ENCODE results near the gene RNPEPL1. TPM values are rescaled to one million over a fixed set of nuclear protein-coding genes. Genes with fewer than 3 reads are reported as not detected.

The RNPEPL1 gene
- total RNA-seq, 3 donors from 2014 or later (not counting 1 experiment from before 2014, with no cell fraction given) = 145 to 167 (median 164) TPM

GRCh38 chr2:240576436-240577205 is 8.3 kb downstream of the RNPEPL1 start:
- 97% methylated on average over 32 of the region's 32 CpGs for WGBS (ENCODE audit: insufficient coverage)

GRCh38 chr2:240577281-240578109 is 9.2 kb downstream of the RNPEPL1 start:
- Histone ChIP-seq H3K27ac (ENCODE audit: low read length) (no peak overlapping the region), H3K4me1 (ENCODE audit: control insufficient read depth, insufficient read depth, low read length) (peaks cover 30% of the 10 kb centered on the region), H3K4me3 (ENCODE audit: low read length) (no peak overlapping the region), H3K36me3 (ENCODE audit: control insufficient read depth, insufficient read depth, low read length) (peaks cover 55% of the 10 kb centered on the region), H3K9me3 (ENCODE audit: control insufficient read depth, insufficient read depth, low read length) (no peaks in the 10 kb centered on the region), H3K27me3 (ENCODE audit: control insufficient read depth, insufficient read depth, low read length) (no peaks in the 10 kb centered on the region)
- peaks cover 21 to 39% of the 10 kb centered on the region in 2 donors for H3K4me1 Mint-ChIP-seq
- no peak for TF ChIP-seq CTCF (IDR thresholded peaks at IDR 0.05)
- intact Hi-C loops (cut with micrococcal nuclease) = no loop called here
- H3K27me3 Mint-ChIP-seq (ENCODE audit: low read depth in 2 of 2) = no peaks in the 10 kb centered on the region
- H3K27ac Mint-ChIP-seq = no peak overlapping the region
- ATAC-seq = no peak
- no peaks in the 10 kb centered on the region for H3K36me3 Mint-ChIP-seq
- no peak overlapping the region for H3K4me3 Mint-ChIP-seq
- DNase-seq = no peak
- no peaks in the 10 kb centered on the region for H3K9me3 Mint-ChIP-seq
- WGBS (ENCODE audit: insufficient coverage) = 97% methylated on average over 26 of the region's 26 CpGs

More at GRCh38 chr2:240576436-240577205, 8.3 kb downstream of the RNPEPL1 start:
- H3K9me3 ChIP-seq (ENCODE audit: control insufficient read depth, insufficient read depth, low read length) = no peaks in the 10 kb centered on the region
- intact Hi-C loops (cut with micrococcal nuclease) = no loop called here
- peaks cover 62% of the 10 kb centered on the region for H3K36me3 ChIP-seq (ENCODE audit: control insufficient read depth, insufficient read depth, low read length)
- DNase-seq = no peak
- no peak overlapping the region for H3K4me3 ChIP-seq (ENCODE audit: low read length)
- no peaks in the 10 kb centered on the region for H3K27me3 ChIP-seq (ENCODE audit: control insufficient read depth, insufficient read depth, low read length)
- no peaks in the 10 kb centered on the region for H3K27me3 Mint-ChIP-seq (ENCODE audit: low read depth in 2 of 2)
- H3K4me1 Mint-ChIP-seq = peaks cover 26 to 45% of the 10 kb centered on the region in 2 donors
- no peak for TF ChIP-seq CTCF (IDR thresholded peaks at IDR 0.05)
- no peak overlapping the region for H3K27ac Mint-ChIP-seq
- H3K27ac ChIP-seq (ENCODE audit: low read length) = no peak overlapping the region
- no peaks in the 10 kb centered on the region for H3K9me3 Mint-ChIP-seq
- H3K4me3 Mint-ChIP-seq = no peak overlapping the region
- no peak for ATAC-seq
- no peaks in the 10 kb centered on the region for H3K36me3 Mint-ChIP-seq
- peaks cover 38% of the 10 kb centered on the region for H3K4me1 ChIP-seq (ENCODE audit: control insufficient read depth, insufficient read depth, low read length)

- Mint-ChIP-seq H3K36me3 (no peaks in the 10 kb centered on the region), H3K4me3 (no peak overlapping the region), H3K27me3 (ENCODE audit: low read depth in 2 of 2) (no peaks in the 10 kb centered on the region), H3K27ac (no peak overlapping the region), H3K9me3 (no peaks in the 10 kb centered on the region), H3K4me1 (peaks cover 21 to 40% of the 10 kb centered on the region in 2 donors)
- Histone ChIP-seq H3K4me1 (ENCODE audit: control insufficient read depth, insufficient read depth, low read length) (peaks cover 25% of the 10 kb centered on the region), H3K36me3 (ENCODE audit: control insufficient read depth, insufficient read depth, low read length) (peaks cover 49% of the 10 kb centered on the region), H3K27ac (ENCODE audit: low read length) (no peak overlapping the region), H3K4me3 (ENCODE audit: low read length) (no peak overlapping the region), H3K9me3 (ENCODE audit: control insufficient read depth, insufficient read depth, low read length) (no peaks in the 10 kb centered on the region), H3K27me3 (ENCODE audit: control insufficient read depth, insufficient read depth, low read length) (no peaks in the 10 kb centered on the region)
- 96% methylated on average over 9 of the region's 9 CpGs for WGBS (ENCODE audit: insufficient coverage)
- ATAC-seq = no peak
- no peak for TF ChIP-seq CTCF (IDR thresholded peaks at IDR 0.05)
- DNase-seq = no peak
- intact Hi-C loops (cut with micrococcal nuclease) = no loop called here
Measured at GRCh38 chr2:240578110-240578450, 9.8 kb downstream of the RNPEPL1 start.
